Ectodermal cell (in vitro differentiated cells): ENCODE results near the gene TEX29. TPM values are rescaled to one million over a fixed set of nuclear protein-coding genes. Genes with fewer than 3 reads are reported as not detected.

ENCODE experiments used
- H3K27ac ChIP-seq: 2 replicates; pipeline ENCODE4 v1.7.0; 2013; ENCODE audit warnings: mild to moderate bottlenecking, low read depth, low read length; ENCODE audit not compliant: insufficient read depth, poor library complexity, severe bottlenecking
- H3K27me3 ChIP-seq: 2 replicates; pipeline ENCODE4 v1.7.0; 2013; ENCODE audit warnings: mild to moderate bottlenecking, low read length; ENCODE audit not compliant: insufficient read depth, control insufficient read depth, poor library complexity, severe bottlenecking
- H3K36me3 ChIP-seq: one replicate; pipeline ENCODE4 v1.7.0; 2013; ENCODE audit warnings: low read length; ENCODE audit not compliant: control insufficient read depth, insufficient read depth
- H3K4me1 ChIP-seq: one replicate; pipeline ENCODE4 v1.7.0; 2013; ENCODE audit warnings: low read length; ENCODE audit not compliant: control insufficient read depth, insufficient read depth
- H3K4me3 ChIP-seq: 2 replicates; pipeline ENCODE4 v1.7.0; 2013; ENCODE audit warnings: low read depth, low read length, control low read depth; ENCODE audit not compliant: insufficient read depth
- H3K9me3 ChIP-seq: 2 replicates; pipeline ENCODE4 v1.7.0; 2013; ENCODE audit warnings: mild to moderate bottlenecking, low read length, moderate library complexity; ENCODE audit not compliant: control insufficient read depth
- WGBS, 2 experiments: methylation state at CpG; one replicate each; pipeline ENCODE4 v1.1.7; 2013; ENCODE audit warnings: missing lambda C conversion rate in 2 of 2; 5-methylcytosine and 5-hydroxymethylcytosine counted together
- polyA plus RNA-seq, 4 experiments: library from polyadenylated mRNA; stranded (reverse); fragments of 50-300 nt; gene quantifications; one replicate each; pipeline ENCODE4 v1.2.3, GENCODE V29; 2013

The TEX29 gene
- not detected for polyA plus RNA-seq (2013, experiment 1 of 4)
- polyA plus RNA-seq (2013, experiment 2 of 4): not detected
- polyA plus RNA-seq (2013, experiment 3 of 4): not detected
- polyA plus RNA-seq (2013, experiment 4 of 4): not detected

DNA sequence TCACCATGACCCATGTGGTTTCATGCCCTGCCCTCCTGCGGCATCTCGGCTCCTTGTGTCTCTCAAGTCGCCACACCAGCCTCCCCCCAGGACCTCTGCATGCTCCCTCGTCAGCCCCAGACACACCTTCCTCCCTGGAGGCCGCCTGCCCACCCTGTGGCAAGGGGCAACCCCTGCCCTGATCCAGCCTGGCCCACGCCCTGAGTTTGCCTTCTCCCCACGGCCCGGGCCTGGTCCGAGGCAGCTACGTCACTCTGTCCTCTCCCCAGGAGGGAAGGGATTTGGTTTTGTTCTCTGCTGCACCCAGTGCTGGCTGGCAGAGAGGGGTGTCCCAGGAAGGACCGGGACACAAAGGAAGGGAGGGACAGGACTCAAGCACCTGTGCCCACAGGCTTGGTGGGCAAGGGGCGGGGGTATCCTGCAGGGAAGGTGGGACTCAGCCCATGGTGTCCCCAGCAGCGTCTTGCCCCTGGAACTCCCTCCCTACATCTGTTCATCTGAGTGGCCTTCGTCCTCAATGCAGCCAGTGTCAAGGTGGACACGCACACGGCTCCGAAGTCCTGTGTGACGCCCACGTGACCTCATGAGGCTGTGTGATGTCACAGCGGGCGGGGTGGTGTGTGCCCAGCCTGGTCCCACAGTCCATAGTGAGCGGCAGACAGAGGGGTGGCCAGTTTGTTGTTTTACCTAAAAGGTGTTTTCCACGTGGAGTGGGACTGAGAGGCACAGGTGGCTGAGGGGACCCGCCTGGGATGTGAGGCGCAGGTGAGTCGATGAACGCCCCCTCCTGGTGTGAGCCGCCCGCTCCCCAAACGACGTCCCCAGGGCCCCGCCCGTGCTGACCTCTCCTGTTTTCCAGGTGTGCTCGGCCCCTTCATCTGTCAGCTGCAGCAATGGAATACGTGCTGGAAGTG lies at the start of gene TEX29:
TSS of gene TEX29 (plus strand) at position 645 of the 914 bp plus-strand sequence. CDS start at position 894, 249 bp downstream.
- Histone ChIP-seq H3K27me3 (no peaks in the 10 kb centered on the region), H3K9me3 (no peaks in the 10 kb centered on the region), H3K27ac (no peak within 1 kb of the TSS), H3K4me1 (no peaks in the 10 kb centered on the region), H3K36me3 (no peaks in the 10 kb centered on the region), H3K4me3 (no peak within 1 kb of the TSS)
- 91 to 92% methylated on average over 35 of the region's 35 CpGs for WGBS, 2 experiments

DNA sequence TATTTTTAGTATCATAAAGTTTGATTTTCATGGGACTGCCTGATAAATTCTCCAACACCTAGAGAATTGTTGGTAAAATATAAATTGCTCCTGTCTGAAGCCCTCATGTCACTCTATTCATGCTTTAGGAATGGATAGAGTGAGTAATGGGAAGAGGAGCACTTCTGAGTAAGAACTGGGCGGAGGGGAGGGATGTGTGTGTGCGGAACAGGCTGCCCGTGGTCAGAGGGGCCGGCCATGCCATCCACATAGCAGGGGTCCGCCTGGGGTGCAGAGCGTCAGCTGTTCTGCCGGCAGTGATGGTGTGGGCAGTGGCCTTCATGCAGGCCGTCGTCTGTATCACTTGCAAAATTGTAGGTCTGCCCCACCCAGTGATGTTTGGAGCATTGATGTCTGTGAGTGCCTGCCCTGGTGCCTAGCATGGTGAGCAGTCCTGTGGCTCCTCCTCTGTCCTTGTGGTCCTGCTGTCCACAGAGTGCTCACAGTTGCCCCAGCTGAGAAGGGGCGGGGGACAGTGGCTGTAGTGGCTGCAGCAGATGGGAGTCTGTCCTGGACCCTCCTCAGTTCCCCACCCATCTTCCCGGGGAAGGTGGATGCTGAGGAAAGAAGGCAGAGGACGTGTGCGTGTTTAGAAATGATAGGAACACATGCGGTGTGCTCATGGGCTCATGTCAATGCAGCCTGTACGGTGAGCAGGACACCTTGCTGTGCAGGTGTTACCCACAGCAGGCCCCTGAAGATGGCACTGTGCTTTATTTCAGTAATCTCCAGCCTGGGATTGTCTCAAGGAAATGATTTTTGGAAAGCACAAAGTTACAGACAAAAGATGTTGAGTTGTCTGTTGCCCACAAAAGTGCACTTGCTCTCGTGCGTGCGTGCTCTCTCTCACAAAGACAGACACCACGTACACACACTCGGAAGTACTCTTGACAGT lies 49.4 kb upstream of the TEX29 start:
- H3K4me3 ChIP-seq: no peak overlapping the region
- no peak overlapping the region for H3K27ac ChIP-seq
- H3K4me1 ChIP-seq: peaks cover under 1% of the 10 kb centered on the region
- WGBS, 2 experiments: 93 to 95% methylated on average over 20 of the region's 20 CpGs
- H3K9me3 ChIP-seq: no peaks in the 10 kb centered on the region
- peaks cover 18% of the 10 kb centered on the region for H3K36me3 ChIP-seq
- no peaks in the 10 kb centered on the region for H3K27me3 ChIP-seq

DNA sequence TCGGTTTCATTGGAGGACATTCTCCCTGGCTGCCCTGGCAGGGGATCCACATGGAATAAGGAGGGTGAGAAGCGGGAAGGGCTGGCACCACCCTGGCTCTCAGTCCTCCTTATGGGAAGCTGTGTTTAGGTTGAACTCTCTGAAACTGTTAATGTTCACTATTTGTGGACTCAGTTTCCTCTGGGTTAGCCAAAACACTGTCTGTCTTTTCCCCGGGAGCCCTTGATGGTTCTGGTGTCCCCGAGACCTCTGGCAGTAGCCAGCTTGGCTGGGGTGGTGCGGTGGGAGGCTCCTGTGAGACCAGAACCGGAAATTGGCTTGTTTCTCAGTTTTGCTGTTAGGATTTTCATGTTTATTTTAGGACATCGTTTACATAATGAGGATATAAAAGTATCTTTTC lies 48.3 kb upstream of the TEX29 start:
- Histone ChIP-seq H3K36me3 (peaks cover 19% of the 10 kb centered on the region), H3K9me3 (no peaks in the 10 kb centered on the region), H3K4me1 (no peaks in the 10 kb centered on the region), H3K27me3 (no peaks in the 10 kb centered on the region), H3K4me3 (no peak overlapping the region), H3K27ac (no peak overlapping the region)
- 96 to 97% methylated on average over 7 of the region's 7 CpGs for WGBS, 2 experiments

DNA sequence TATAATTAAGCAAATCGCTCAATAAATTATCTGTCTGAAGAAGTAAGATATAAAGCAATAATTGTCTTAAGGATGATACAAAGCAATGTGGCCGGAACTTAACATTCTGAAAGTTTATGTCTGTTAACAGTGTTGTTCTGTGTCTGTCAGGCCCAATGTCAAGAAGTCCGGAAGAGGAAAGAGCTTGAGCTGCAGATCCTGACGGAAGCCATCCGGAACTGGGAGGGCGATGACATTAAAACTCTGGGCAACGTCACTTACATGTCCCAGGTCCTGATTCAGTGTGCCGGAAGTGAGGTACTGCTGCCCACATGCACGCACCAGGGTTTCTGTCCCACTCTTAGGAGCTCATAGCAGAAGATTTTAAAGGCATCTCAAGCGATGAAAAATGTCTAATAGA lies 45.1 kb upstream of the TEX29 start:
- Histone ChIP-seq H3K9me3 (no peaks in the 10 kb centered on the region), H3K4me3 (no peak overlapping the region), H3K36me3 (peaks cover 8% of the 10 kb centered on the region), H3K27ac (no peak overlapping the region), H3K4me1 (no peaks in the 10 kb centered on the region), H3K27me3 (no peaks in the 10 kb centered on the region)
- 95% methylated on average over 9 to 10 of the region's 10 CpGs for WGBS, 2 experiments

DNA sequence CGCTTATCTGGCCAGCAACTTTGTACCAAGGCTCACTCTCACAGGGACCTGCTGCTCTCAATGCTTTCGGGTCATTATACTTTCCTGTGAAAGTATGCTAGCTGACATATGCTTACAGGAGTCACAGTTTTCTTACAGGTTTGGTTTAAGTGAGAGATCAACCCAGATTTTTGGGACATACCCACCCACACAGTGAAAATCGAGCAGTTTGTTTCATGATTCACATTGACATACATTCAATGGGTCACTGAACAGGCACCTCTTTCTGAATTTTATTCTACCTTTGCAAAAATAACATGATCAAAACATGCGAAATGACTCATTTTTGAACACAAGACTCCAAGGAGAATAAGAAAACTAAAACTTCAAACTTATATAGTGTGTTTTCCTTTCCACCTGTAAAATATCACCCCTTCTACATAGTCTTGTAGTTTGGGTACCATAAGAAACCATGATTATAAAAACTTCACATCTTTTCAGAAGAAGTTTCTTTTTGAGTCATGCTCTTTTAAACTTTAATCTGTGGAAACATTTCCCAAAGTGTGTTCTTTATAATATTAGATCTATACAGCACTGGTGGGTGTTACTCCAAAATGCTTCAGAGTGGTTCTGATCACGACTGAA lies 44.3 kb upstream of the TEX29 start:
- Histone ChIP-seq H3K4me3 (no peak overlapping the region), H3K27ac (no peak overlapping the region), H3K9me3 (no peaks in the 10 kb centered on the region), H3K36me3 (peaks cover 11% of the 10 kb centered on the region), H3K4me1 (no peaks in the 10 kb centered on the region), H3K27me3 (no peaks in the 10 kb centered on the region)
- WGBS, 2 experiments: 91 to 94% methylated on average over 5 of the region's 5 CpGs

DNA sequence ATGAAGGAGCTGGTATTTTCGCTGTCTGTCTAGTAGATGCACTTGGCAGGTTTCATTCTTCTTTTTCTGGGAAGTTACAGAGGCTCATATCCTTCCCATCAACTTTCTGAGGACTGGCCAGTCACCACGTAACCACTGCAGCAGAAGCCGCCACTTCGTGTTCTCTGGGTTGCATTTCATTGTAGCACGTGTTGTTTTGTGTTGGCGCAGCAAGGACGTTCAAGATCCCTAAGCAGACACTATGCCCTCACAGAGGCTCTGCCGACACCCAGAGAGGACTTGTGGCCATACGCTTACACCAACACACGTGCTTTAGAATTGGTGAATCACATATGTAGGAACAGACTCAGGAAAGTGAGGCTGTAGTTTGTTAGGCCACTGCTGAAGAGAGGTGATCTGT lies 42.2 kb upstream of the TEX29 start:
- H3K4me1 ChIP-seq: no peaks in the 10 kb centered on the region
- 97% methylated on average over 10 of the region's 10 CpGs for WGBS, 2 experiments
- no peak overlapping the region for H3K27ac ChIP-seq
- no peaks in the 10 kb centered on the region for H3K9me3 ChIP-seq
- H3K27me3 ChIP-seq: no peaks in the 10 kb centered on the region
- peaks cover 20% of the 10 kb centered on the region for H3K36me3 ChIP-seq
- no peak overlapping the region for H3K4me3 ChIP-seq

DNA sequence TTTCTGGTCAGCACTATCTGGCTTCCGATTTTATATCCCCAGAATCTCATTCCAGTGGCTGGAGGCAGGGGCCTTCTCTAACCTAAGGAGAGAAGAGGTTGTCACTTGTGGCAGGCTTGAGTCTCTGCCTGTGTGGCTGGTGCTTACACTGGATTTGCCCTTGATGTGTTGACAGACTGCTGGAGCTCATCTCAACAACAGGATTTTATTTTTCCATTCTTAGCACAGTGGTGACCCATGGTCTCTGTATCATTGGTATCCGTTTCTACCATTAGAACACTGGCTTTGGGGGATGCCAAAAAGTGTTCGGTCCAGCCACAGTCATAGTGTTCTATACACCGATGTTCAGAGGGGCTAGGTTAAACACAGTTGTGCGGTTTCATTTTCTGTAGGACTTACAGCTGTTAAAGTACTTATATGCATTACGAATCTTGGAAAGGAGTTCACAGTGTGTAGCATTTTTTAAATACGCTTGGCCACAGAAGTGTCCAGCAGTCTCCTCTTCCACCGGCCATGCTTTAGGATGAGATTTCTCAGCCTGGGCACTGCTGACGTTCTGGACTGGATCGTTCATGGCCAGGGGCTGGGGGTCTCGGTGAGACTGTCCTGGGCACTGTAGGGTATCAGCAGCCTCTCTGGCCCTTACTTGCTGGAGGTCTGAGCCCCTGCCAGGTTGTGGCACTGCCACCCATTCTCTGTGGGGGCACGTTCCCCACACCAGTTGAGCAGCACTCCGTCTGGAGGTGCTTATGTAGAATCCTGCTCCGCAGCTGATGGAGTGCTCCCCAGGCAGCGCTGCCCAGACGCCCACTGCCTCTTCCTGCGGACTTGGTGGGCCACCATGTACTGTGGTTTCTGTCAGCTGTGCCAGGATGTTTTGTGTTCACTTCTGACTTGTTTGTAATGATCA lies 41.4 kb upstream of the TEX29 start:
- Histone ChIP-seq H3K9me3 (no peaks in the 10 kb centered on the region), H3K4me1 (no peaks in the 10 kb centered on the region), H3K27me3 (no peaks in the 10 kb centered on the region), H3K4me3 (no peak overlapping the region), H3K27ac (no peak overlapping the region), H3K36me3 (peaks cover 23% of the 10 kb centered on the region)
- WGBS, 2 experiments: 95 to 96% methylated on average over 17 of the region's 17 CpGs

DNA sequence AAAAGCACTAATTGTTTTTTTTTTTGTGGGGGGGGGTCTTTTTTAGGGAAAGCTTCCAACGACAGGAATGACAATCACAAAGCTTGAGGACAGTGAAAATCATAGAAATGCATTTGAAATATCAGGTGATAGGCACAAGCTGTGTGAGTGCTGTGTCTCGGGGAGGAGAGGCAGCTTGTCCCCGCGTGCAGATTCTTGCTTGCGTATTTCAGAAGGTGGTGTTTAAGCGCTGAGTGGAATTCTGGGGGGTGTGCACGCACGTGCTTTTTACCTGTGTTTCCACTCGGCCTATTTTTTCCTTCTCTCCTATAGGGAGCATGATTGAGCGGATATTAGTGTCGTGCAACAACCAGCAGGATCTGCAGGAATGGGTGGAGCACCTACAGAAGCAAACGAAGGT lies 40.2 kb upstream of the TEX29 start:
- no peaks in the 10 kb centered on the region for H3K9me3 ChIP-seq
- no peaks in the 10 kb centered on the region for H3K4me1 ChIP-seq
- 94 to 97% methylated on average over 12 of the region's 12 CpGs for whole genome bisulfite sequencing, 2 experiments
- H3K27ac ChIP-seq: no peak overlapping the region
- no peaks in the 10 kb centered on the region for H3K27me3 ChIP-seq
- no peak overlapping the region for H3K4me3 ChIP-seq
- H3K36me3 ChIP-seq: peaks cover 27% of the 10 kb centered on the region
